CD4-positive, alpha-beta T cell treated with Interleukin-4 for 1 hour (primary cell): Measurements from ENCODE around the gene TSPAN4.

Experiments
- DNase-seq, 2 donors: peaks; one replicate each; pipeline ENCODE4 v3.0.0-alpha.2; 2020 to 2022

Gene TSPAN4, protein sequence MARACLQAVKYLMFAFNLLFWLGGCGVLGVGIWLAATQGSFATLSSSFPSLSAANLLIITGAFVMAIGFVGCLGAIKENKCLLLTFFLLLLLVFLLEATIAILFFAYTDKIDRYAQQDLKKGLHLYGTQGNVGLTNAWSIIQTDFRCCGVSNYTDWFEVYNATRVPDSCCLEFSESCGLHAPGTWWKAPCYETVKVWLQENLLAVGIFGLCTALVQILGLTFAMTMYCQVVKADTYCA

DNA sequence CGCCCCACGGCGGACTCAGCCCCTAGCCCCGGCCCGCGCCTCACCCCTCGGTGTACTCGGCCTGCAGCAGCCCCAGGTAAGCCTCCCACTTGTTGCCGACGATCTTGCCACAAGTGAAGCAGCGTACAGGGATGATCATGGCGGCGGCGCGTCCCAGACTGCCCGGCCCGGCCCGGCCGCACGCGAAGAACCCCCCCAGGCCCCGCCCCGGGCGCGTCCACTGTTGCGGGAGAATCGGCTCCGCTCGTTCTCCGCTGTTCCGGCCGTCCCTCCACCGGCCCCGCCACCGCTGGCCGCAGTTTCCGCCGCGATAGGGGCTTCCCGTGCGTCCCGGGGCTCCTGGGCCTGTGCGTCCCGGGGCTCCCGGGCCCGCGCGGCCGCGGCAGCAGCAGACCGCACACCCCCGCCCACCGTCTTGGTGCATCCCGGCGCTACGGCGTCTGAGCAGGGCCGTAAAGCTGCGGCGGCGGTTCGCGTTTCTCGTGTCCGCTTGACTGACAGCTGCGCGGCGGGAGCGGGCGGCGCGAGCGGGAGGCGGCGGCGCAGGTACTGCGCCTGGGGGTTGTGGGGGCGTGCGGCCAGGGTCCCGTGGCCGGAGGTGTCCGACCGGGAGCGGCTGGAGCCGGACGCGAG lies at the start of gene TSPAN4, which contains the start of gene POLR2L:
Gene TSPAN4 (plus strand): TSS at position 483 of the 633 bp plus-strand sequence. CDS start 7,453 bp downstream, outside the sequence.
Gene POLR2L (minus strand): TSS at position 160 of the 633 bp plus-strand sequence. CDS start 21 bp downstream, at position 139.
- DNase-seq, result peak; percentile 85 to 90

DNA sequence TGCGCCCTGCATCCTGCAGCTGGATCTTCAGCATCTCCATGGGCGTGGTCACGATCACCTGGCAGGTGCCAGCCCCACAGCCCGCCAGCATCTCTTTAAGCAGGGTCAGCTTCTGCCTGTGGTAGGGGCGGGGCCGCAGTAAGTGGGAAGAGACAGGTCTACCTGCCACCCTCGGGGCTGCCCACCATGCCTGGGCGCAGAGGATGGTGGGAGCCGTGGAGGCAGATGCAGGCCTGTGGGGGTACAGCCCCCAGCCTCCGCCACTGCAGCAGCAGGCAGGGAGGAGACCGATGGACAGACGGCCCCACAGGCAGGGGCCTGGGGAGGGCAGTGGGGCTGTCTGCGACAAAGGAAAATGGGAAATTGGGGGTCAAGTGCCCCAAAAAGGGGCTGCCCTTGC lies 49.8 kb upstream of the TSPAN4 start:
- DNase-seq, result no peak

DNA sequence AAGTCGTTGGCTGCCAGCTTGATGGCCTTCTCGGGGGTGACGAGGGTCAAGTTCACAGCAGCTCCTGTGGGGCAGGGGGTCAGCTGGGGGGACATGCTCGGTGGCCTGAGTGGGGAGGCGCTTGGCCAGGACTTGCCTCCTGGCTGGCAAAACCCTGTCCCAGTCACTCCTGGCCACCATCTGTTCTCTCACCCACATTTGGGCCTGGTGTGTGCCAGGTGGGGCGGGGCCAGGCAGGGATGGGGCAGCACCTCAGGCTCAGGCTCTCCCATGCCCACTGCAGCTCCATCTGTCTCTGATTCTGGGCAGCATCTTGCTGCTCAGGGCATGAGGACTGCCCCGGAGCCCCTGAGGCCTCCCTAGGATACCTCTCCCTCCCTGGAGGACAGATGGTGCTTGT lies 49.1 kb upstream of the TSPAN4 start:
- DNase-seq, result no peak

DNA sequence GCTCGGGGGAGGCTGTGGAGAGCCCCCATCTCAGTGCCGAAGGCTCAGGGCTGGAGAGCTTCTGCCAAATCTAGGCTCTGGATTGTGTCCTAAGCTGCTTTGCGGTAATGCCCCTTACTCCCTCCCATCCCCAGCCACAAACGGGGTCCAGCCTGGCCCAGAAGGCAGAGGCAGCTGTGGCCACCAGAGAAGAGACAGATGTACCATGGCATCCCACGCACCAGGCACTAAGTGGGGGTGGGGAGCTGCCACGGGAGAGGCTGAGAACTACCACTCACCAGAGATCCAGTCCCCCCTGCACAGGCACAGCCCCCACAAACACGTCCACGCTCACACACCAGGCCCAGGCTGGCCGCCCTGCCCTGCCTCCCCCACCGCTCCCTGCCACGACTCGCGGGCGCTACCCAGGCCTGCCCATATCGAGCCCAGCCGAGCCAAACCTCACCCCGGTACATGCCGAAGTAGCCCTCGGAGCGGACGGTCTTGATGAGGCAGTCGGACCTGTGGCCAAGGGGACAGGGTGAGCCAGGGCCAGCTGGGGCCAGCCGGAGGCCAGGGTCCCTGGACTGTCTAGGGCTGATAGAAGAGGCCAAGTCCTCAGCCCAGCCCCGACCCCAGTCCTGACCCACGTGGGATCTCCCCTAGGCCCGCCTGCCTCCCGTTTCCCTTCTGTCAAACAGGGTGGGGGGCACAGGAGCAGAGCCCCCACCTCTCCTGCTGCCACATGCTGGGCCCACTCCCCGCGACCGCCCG lies 48.5 kb upstream of the TSPAN4 start:
- no peak for DNase-seq

DNA sequence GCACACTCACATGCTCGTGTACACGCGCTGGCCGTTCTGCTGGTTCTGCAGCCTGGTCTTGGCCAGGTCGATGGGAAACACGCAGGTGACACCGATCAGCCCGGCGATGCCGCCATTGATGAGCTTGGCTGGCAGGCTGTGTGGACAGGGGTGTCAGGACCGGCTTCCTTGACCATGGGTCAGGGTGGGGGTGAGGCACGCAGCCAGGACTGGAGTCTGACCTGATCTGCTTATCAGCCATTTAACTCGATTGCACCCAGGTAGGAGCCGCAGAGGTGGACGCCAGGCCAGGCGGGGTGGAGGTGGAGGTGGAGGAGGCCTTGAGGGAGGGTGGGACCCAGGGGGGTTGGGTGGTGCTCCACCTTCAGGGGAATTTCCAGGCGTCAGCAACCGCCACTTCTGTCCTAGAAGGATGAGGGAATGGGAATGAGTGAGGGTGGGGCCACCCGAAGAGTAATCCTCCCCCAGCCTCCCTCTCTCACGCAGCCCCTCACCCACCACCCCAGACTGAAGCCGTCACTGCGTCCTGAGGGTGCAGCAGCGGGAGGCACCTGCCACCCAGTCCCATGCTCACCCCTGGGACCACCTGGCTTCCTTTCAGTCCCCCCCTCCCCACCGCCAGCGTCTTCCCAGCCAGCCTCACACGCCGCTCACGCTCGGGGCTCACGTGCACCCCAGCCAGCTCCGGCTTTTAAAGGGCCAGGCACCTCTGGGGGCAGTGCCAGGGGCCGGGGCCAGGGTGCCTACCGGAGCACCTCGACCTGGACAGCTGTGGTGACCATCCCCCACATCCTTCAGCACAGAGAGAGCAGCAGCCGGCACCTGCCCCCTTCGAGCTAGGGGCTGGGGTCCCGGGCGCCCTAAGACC lies 47.7 kb upstream of the TSPAN4 start:
- DNase-seq, result no peak

DNA sequence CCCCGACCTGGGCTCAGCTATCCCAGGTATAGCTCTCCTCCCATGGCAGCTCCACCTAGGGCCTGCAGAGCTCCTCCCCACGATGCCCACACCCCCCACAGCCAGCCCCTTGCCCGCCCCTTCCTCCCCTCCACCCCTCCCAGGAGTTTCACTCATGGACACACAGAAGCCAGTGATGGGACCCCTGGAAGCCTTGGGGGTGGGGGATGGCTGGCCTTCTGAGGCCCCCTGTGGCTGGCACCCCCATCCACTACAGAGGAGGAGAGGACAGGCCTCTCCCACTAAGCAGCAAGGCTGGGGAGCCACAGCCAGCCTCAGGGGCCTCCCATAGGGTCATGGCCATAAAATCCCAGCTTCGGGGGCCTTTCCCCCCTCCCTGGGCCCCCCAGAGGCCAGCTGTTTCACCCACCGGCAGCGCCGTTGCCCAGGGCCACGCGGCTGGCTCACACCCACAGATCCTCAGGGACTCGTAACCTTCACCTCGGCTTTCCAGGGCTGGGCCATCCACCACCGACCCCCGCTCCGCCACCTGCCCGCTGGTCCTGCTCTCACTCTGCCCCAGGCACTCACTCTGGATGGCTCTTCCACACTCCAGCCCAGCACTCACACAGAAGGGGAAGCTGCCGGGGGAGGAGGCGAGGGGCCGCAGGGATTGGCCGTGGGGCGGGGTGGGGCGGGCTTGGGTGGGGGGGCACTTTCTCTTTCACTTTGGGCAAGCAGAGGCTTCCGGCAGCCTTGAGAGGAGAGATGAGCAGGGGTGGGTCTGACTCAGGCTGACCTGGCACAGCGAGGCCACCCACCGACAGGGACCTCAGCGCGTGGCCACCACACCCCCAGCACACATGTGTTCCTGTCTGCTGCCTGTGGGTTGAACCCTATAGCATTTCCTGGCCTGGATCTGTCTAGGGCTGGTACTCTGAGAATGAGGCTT lies 46.8 kb upstream of the TSPAN4 start:
- DNase-seq, result peak; percentile 80 to 82

DNA sequence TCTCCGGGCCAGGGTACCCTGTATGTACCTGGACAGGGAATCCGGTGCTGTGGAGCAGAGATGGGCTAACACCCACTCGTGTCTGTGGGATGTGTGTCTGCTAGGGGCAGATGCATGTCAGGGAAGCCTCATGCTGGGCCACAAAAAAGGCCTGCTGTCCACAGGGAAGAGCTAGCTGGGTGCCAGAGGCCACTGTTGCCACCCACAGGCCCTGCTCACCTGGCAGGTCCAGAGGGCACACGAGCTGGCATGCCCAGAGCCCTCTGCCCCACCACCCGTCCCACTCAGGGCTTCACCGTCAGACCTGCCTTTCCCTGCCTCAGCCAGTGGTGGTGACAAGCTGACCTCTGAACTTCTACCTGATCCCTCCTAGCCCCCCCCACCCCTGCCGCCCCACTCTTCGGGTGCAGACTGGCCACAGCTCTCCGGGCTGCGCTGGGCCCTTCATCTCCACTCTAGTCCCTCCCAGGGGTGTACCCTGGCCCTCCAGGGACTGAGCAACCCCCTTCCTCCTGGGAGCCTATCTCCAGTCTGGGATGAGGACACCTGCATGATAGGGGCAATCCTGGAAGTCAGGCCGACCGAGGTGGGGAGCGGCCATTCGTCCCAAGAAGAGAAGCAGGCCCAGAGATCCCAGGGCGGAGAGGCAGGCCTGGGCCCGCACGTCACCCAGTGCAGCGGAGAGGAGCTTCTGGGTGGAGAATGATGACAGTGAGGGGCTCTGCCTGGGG lies 45.9 kb upstream of the TSPAN4 start:
- DNase-seq, result no peak

DNA sequence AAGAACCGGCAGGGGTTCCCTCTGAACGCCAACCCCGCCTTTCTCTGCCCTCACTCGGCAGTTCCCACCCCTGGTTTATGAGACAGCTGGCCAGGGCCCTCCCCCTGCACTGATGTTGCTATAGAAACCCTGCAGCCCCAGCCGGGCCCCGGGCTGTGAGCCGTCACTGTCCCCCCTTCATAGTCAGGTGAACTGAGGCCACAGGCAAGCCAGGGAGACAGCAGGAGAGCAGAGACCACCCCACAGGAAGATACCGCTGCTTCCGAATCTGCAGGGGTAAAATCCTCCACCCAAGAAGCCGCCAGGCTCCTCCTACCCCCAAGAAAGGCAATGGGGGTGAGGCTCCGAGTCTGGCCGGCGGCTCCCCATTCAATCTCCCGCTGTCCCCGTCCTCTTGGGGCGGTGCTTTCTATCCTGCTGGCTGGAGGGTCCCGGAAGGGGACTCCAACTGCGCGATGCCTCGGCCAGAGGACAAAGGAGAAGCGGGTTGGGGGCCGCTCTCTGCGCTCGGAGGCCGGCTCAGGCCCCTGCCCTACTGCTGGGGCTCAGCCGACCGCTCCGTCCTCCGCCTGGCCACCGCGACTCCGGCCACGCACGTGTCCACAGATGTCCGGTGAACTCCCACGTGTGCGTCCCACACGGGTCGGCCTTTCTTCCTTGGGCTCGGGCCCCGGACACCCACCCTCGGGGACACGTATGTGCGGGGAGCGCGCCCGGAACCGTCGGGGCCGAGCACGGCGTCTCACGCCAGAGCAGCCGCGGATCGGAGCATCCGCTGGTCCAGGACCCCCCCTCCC lies 45.2 kb upstream of the TSPAN4 start:
- peak; percentile 86 to 87 for DNase-seq

DNA sequence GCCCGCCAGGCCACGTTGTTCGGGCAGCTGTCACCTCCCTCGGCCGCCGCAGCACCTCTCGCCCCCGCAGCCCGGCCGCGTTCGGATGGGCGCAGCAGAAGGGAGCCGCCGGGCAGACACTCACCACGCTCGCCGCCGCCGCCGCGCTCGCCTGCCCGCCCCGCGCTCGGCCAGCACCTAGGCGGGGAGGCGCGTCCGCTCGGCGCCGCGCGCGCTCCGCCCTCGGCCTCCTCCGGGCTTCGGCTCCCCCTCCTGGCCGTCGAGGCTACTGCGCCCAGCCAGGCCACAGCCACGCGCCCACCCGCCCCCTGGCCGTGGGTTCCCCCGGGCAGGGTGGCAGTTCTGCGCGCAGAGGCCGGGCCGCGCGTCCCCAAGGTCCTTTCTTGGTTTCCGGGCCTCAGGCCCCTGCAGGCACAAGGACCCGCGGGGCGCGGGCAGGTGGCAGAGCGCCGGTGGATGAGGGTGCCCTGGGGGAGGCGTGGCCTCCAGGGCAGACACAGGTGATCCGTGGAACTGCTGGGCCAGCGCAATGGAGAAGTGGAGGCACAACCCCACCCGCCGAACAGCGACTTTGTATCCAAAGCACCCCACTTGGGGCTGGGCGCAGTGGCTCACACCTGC lies 44.4 kb upstream of the TSPAN4 start, which contains the start of gene SLC25A22:
Gene SLC25A22 (minus strand): TSS at position 189 of the 621 bp plus-strand sequence. CDS start 3,275 bp downstream, outside the sequence.
- peak; percentile 79 to 84 for DNase-seq

DNA sequence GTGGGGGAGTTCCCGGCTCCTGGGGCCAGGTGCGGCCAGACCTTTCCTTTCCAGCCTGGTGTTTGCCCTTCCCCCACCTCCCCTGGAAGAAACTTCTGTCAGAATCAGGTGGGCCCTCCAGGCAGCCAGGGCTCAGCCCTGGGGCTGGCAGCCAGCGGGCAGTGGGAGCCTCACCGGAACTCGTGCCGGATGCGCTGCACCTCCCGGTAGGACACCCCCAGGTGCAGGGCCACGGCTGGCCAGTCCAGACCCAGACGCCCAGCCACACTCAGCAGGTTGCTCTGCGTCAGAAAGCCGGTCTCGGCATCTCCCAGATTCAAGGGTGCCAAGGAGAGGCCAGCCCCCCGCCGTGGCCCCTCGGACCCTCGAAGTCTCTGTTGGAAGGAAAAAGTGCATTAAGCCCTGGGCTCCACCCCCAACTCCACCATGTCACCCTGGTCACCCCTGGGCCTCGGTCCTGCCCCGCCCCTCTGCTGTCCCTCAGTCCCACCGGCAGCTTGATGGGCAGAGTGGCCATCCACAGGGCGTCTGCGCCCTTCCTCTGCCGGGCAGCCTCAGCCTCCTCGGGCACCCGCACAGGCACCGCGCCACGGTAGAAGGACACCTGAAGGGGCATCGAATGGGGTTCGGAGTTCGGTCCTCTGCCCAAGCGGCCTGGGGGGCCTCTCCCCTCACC lies 42.9 kb upstream of the TSPAN4 start:
- DNase-seq, result no peak

DNA sequence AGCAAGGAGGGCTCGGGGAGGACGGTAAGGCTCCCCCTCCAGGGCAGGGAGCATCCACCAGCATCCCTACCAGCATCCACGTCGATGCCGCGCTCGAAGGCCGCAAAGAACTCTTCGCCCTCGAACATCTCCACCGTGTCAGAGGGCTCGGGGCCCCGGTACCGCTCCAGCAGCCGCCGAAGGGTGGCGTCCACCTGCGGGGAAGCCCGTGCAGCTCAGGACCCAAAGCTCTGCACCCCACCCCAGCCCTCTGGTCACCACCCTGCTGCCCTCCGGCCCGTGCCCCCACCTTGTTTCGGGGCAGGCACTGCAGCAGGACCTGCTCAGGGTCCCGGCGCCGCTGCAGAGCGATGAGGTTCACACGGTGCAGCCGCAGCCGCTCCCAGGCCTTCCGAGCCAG lies 42.2 kb upstream of the TSPAN4 start:
- no peak for DNase-seq

DNA sequence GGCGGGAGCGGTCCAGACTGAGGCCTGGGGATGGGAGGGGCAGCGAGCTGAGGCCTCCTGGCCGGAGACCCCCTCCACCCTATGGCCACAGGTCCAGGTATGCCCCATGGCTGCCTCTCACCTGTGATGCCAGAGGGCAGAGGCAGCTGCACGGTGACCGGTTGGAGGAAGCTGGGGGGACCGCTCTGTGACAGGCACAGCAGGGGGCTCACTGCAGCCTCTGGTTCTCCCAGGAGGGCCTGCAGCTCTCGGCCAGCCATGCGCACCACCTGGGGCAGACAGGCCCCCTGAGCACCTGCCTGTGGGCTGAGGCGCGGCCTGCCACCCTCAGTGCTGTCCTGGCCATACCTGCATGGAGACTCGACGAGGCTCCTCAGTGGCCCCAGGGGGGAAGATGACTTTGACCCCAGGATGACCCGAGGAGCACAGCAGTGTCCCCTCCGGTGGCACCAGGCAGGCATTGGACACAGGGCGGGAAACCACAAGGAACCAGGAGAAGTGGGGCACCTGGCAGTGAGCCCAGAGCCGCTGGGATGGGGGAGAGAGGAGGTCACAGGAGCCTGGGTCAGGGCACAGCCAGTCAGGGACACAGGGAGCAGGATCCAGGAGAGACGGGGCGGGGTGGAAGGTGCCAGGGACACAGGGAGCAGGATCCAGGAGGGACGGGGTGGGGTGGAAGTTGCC lies 41.4 kb upstream of the TSPAN4 start:
- no peak for DNase-seq

DNA sequence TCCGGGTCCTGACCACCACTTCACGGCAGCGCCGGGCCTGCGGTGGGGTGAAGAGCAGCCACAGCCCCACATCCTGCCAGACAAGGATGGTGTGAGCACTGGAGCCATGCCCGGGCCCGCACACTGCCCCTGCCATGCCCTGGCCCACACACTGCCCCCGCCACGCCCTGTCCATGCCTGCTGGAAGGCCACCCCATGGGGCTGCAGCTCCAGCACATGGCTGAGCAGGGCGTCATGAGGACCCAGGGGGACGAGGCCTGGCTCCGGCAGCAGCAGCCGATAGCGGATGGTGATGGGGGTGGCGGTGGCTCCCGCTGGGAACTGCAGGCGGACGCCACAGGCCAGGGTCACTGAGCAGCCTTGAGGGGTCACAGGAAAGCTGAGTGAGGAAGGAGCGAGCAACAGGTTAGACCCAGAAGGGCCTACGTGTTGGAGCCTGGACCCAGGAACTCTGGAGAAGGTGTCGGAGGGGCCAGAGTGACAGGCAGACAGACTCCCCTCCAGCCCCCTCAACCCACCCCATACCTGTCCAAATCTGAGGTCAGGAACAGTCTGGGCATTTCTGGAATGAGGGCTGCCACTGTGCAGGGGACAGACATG lies 40.5 kb upstream of the TSPAN4 start:
- no peak for DNase-seq

DNA sequence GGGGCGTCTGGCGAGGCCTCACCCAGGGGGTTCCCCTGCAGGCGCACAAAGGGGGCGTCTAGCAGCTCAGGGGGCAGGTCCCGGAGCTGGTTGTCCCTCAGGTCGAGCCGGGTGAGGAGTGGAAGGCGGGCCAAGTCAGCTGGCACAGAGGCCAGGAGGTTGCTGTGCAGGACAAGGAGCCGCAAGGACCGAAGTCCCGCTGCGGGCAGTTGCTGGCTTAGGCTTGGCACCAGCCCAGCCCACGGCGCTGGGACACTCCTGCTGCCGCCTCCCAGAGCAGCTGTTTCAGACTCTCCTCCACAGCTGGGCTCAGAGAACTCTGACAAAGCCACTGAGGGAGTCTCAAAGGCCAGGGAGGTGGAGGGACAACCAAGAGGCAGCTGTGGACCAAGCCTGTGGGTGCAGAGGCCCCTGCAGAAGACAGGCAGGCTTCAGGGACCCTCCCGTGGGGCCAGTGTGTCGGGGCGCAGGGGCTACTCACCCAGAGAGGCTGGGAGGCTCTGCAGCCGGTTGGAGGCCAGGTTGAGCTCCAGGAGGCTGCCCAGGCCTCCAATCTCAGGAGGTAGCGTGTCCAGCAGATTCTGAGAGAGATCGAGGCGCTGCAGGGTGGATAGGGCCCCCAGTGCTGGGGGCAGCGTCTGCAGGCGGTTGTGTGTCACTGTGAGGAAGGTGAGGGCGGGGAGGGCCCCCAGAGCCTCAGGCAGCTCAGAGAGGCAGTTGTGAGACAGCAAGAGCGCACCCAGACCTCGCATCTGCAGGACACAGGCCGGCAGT lies 39.8 kb upstream of the TSPAN4 start:
- no peak for DNase-seq

DNA sequence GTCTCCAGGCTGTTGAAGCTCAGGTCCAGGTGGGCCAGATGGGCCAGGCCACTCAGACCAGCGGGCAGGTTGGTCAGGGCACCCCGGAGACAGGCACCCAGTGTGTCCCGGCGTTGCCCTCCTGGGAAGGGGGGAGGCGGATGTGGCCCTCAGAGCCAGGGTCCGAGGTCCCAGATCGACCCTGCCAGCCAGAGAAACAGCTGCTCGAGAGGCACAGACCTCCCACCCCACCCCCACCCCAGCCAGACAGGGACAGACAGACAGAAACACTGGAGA lies 39.2 kb upstream of the TSPAN4 start:
- DNase-seq, result no peak

DNA sequence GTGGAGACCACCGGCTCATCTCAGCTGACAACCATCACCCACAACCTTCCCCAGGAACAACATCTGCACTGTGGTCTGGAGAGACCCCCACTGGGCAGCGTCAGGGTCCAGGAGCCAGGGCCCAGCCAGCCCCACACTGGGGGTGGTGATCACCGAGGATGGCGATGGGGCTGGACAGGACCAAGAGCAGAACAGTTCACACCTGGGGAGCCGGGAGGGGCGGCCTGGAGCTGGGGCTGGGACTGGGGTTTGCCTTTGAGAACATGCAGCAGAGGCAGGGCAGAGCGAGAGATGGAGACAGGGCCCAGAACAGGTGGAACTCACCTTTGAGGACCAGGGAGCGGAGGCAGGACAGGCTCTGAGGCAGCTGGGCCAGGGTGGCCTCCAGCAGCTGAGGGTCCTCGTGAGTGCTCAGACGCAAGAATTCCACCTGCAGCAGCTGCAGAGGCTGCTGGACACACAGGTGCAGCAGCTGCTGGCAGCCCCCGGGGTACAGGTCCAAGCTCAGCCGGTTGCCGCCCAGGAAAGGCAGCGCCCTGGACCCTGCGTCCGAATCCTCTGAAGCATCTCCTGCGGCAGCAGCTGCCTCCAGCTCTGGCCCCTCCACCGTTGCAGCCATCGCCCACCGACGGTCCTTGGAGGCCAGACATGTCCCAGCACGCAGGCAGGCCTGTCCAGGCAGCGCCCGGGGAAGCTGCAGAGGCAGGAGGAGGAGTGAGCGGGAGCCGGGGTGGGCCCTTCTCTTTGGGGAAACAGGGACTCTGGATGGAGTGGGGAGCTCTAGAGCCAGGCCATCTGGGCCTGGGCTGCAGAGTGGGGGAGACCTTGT lies 38.7 kb upstream of the TSPAN4 start:
- no peak for DNase-seq
